OCI-LY3 (cell line): ENCODE results near the gene ARHGDIB.

Experiments used
- CTCF ChIP-seq: fragments of 200-600, 300-600 bp; sonication (generic); IDR thresholded peaks from 2 replicates; pipeline ENCODE4 v1.5.1; 2014; ENCODE audit warnings: antibody characterized with exemption, low read length, low read depth
- EZH2phosphoT487 ChIP-seq: fragments of 200-600 bp; shearing (Covaris generic); IDR thresholded peaks from 2 replicates; pipeline ENCODE4 v1.6.1; 2018; ENCODE audit warnings: antibody characterized with exemption, mixed run types, low read depth

GRCh38 chr12:14951851-14952250 lies 9.6 kb downstream of the ARHGDIB start:
- TF ChIP-seq CTCF: no peak
- TF ChIP-seq EZH2phosphoT487: no peak
